Measurements from ENCODE around the gene EPM2A. TPM values are rescaled to one million over a fixed set of nuclear protein-coding genes. Genes with fewer than 3 reads are reported as not detected.

Gene EPM2A
- total RNA-seq, 2 donors from 2014 or later = 3.7 to 4.8 TPM

DNA sequence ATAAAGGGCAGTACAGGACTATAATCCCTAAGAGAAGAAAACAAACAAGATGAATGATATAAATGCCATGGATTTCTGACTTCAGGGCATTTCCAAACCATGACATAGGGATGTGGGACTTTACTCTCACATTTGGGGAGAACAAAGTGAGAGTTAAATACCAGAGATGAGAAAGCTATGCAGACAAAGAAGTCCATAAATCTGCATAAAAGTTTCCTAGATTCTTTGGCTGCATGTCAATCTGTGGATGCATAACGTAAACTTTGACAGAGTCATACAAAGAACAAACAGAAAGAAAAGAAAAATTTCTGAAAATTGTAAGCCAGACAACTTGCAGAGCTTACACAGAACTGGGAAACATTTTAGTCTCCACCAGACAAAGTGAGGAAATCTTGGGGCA lies 11.7 kb downstream of the EPM2A start:
- H3K4me3 ChIP-seq = no peak overlapping the region
- TF ChIP-seq, protein P1, sequence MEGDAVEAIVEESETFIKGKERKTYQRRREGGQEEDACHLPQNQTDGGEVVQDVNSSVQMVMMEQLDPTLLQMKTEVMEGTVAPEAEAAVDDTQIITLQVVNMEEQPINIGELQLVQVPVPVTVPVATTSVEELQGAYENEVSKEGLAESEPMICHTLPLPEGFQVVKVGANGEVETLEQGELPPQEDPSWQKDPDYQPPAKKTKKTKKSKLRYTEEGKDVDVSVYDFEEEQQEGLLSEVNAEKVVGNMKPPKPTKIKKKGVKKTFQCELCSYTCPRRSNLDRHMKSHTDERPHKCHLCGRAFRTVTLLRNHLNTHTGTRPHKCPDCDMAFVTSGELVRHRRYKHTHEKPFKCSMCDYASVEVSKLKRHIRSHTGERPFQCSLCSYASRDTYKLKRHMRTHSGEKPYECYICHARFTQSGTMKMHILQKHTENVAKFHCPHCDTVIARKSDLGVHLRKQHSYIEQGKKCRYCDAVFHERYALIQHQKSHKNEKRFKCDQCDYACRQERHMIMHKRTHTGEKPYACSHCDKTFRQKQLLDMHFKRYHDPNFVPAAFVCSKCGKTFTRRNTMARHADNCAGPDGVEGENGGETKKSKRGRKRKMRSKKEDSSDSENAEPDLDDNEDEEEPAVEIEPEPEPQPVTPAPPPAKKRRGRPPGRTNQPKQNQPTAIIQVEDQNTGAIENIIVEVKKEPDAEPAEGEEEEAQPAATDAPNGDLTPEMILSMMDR (IDR thresholded peaks at IDR 0.05) = no peak
- no peak overlapping the region for H3K27ac ChIP-seq
- no peaks in the 10 kb centered on the region for H3K27me3 ChIP-seq
- intact Hi-C loops (cut with DNase I) = no loop called here
- no peak for DNase-seq
- H3K36me3 ChIP-seq = no peaks in the 10 kb centered on the region
- no peak overlapping the region for H3K9ac ChIP-seq (ENCODE audit: low read depth in 2 of 2, low read length in 2 of 2)
- no peaks in the 10 kb centered on the region for H3K9me3 ChIP-seq
- H3K4me1 ChIP-seq = no peaks in the 10 kb centered on the region

DNA sequence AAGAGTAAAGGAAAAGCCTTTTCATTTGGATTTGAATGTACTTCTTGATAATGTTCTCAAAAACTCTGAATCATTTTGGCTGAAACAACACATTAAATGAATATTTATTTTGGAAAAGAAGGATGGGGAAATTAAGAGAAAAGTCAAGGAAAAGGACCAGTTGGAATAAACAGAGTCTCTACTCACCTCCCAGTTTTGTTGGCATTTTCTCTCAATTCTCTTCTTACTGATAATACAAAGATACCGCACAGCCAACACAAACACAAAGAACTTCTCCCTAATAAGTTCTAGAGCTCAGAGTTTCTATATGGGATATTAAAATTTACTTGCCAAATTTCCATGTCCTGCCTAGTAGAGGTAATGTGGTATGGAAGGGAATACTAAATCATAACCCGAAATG lies 13.1 kb downstream of the EPM2A start:
- intact Hi-C loops (cut with DNase I) = no loop called here
- no peak overlapping the region for H3K9ac ChIP-seq (ENCODE audit: low read depth in 2 of 2, low read length in 2 of 2)
- no peaks in the 10 kb centered on the region for H3K9me3 ChIP-seq
- TF ChIP-seq, protein P1 (IDR thresholded peaks at IDR 0.05) = no peak
- no peak overlapping the region for H3K4me3 ChIP-seq
- H3K36me3 ChIP-seq = no peaks in the 10 kb centered on the region
- no peak for DNase-seq
- H3K4me1 ChIP-seq = no peaks in the 10 kb centered on the region
- H3K27ac ChIP-seq = no peak overlapping the region
- H3K27me3 ChIP-seq = no peaks in the 10 kb centered on the region

DNA sequence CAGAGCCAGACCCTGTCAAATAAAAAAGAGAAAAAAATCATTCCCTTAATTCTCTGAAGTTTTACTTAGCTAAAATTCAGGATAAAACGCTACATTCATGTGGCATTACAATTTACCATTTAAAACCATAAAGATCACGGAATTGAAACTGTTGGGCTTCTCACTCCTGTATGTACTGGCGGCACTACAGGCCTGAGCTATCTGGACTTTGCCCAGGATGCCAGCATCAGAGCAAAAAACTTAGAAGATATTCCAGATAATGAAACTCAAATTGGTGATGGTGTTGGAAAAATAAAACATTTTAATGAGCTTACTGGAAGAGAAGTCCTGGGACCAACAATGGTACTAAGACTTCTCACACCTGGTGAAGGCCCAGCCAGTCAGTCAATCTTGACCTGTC lies 14.2 kb downstream of the EPM2A start:
- TF ChIP-seq, protein P1 (IDR thresholded peaks at IDR 0.05) = no peak
- intact Hi-C loops (cut with DNase I) = no loop called here
- Histone ChIP-seq H3K4me1 (no peaks in the 10 kb centered on the region), H3K27me3 (no peaks in the 10 kb centered on the region), H3K4me3 (no peak overlapping the region), H3K36me3 (no peaks in the 10 kb centered on the region), H3K9me3 (no peaks in the 10 kb centered on the region), H3K27ac (no peak overlapping the region), H3K9ac (ENCODE audit: low read depth in 2 of 2, low read length in 2 of 2) (no peak overlapping the region)
- no peak for DNase-seq

DNA sequence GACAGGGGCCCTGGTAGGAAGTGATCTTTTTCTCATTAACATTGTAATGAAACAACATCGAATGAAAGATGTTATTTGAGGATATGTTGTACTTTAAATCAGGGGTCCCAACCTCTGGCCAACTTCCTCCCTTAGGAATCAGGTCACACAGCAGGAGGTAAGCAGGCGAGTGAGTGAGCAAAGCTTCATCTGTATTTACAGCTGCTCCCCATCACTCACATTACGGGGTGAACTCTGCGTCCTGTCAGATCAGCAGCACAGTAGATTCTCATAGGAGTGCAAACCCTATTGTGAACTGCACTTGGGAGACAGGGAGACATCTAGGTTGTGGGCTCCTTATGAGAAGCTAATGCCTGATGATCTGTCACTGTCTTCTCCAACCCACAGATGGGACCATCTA lies 19.9 kb downstream of the EPM2A start:
- no peak for DNase-seq
- TF ChIP-seq, protein P1 (IDR thresholded peaks at IDR 0.05) = no peak
- no peaks in the 10 kb centered on the region for H3K4me1 ChIP-seq
- H3K27me3 ChIP-seq = no peaks in the 10 kb centered on the region
- H3K9me3 ChIP-seq = no peaks in the 10 kb centered on the region
- no peaks in the 10 kb centered on the region for H3K36me3 ChIP-seq
- no peak overlapping the region for H3K4me3 ChIP-seq
- H3K9ac ChIP-seq (ENCODE audit: low read depth in 2 of 2, low read length in 2 of 2) = no peak overlapping the region
- intact Hi-C loops (cut with DNase I) = no loop called here
- no peak overlapping the region for H3K27ac ChIP-seq

DNA sequence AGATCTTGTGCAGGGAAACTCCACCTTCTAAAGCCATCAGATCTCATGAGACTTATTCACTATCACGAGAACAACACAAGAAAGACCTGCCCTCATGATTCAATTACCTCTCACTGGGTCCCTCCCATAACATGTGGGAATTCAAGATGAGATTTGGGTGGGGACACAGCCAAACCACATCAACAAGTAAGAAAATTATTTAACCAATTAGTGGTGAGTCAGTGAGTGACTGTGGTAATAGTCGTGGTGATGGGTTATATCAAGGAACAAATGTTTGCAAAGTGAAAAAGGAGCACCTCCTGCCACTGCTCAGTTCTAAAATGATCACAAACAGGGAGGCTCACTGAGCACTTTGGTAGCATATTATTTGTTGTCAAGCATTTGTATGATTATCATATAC lies 20.6 kb downstream of the EPM2A start:
- Histone ChIP-seq H3K27me3 (no peaks in the 10 kb centered on the region), H3K27ac (no peak overlapping the region), H3K4me1 (no peaks in the 10 kb centered on the region), H3K9me3 (no peaks in the 10 kb centered on the region), H3K9ac (ENCODE audit: low read depth in 2 of 2, low read length in 2 of 2) (no peak overlapping the region), H3K36me3 (no peaks in the 10 kb centered on the region), H3K4me3 (no peak overlapping the region)
- DNase-seq = no peak
- intact Hi-C loops (cut with DNase I) = no loop called here
- TF ChIP-seq, protein P1 (IDR thresholded peaks at IDR 0.05) = no peak

DNA sequence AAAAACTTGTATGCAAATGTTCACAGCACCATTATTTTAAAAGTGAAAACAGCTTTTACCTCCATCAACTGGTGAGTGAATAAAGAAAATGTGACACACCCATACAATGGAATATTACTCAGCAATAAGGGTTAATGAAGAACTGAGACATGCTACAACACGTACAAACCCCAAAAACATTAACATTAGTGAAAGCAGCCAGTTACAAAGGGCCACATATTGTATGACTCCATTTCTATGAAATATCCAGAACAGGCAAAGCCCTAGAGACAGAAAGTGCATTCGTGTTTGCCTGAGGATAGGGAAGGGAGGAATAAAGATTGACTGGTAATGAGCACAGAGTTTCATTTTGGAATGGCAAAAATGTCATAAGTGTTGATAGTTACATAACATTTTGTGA lies 21.5 kb downstream of the EPM2A start:
- DNase-seq = no peak
- Histone ChIP-seq H3K36me3 (no peaks in the 10 kb centered on the region), H3K27ac (no peak overlapping the region), H3K9me3 (no peaks in the 10 kb centered on the region), H3K9ac (ENCODE audit: low read depth in 2 of 2, low read length in 2 of 2) (no peak overlapping the region), H3K4me3 (no peak overlapping the region), H3K4me1 (no peaks in the 10 kb centered on the region), H3K27me3 (no peaks in the 10 kb centered on the region)
- intact Hi-C loops (cut with DNase I) = no loop called here
- TF ChIP-seq, protein P1 (IDR thresholded peaks at IDR 0.05) = no peak

All from colonic mucosa (tissue), 4 donors.